HG03354 (cell line): ENCODE measurements around the gene ELL3.
A peak's percentile ranks its signal among the peaks of the same experiment; 100 is the strongest.

Source experiments
- ATAC-seq: cut with Tn5 transposase; IDR thresholded peaks from one replicate; pipeline ENCODE4 v1.9.1; 2021; ENCODE audit warnings: mild to moderate bottlenecking; ENCODE audit not compliant: unreplicated experiment, poor library complexity, severe bottlenecking

Gene ELL3

GRCh38 chr15:43792761-43793476, 16.2 kb upstream of the ELL3 start:
- ATAC-seq: no peak

- ATAC-seq: peak; percentile 91
Observed at GRCh38 chr15:43791993-43792760, 15.4 kb upstream of the ELL3 start, which contains the start of gene SERF2. Gene SERF2 (plus strand): TSS chr15:43792320. CDS start chr15:43792377, 57 bp downstream.

- no peak for ATAC-seq
Observed at GRCh38 chr15:43789409-43789808, 12.6 kb upstream of the ELL3 start.

GRCh38 chr15:43779016-43779415, 2.2 kb upstream of the ELL3 start:
- ATAC-seq: no peak

GRCh38 chr15:43777267-43777914, 625 bp upstream of the ELL3 start:
- peak; percentile 61 for ATAC-seq

GRCh38 chr15:43776101-43776717, 557 bp downstream of the ELL3 start:
- ATAC-seq: peak; percentile 83

GRCh38 chr15:43775411-43775965, 1.3 kb downstream of the ELL3 start:
- ATAC-seq: no peak

- no peak for ATAC-seq
Observed at GRCh38 chr15:43774062-43774461, 2.7 kb downstream of the ELL3 start.

- ATAC-seq: no peak
Observed at GRCh38 chr15:43772624-43773023, 4.1 kb downstream of the ELL3 start.

- no peak for ATAC-seq
Observed at GRCh38 chr15:43771816-43772215, 5.0 kb downstream of the ELL3 start.

GRCh38 chr15:43769584-43770228, 7.1 kb downstream of the ELL3 start:
- no peak for ATAC-seq

- ATAC-seq: no peak
Observed at GRCh38 chr15:43763819-43764446, 12.8 kb downstream of the ELL3 start.

GRCh38 chr15:43762824-43763223, 13.9 kb downstream of the ELL3 start:
- no peak for ATAC-seq

- ATAC-seq: no peak
Observed at GRCh38 chr15:43751885-43752284, 24.9 kb downstream of the ELL3 start.

GRCh38 chr15:43749690-43750345, 26.9 kb downstream of the ELL3 start:
- ATAC-seq: peak; percentile 56

- ATAC-seq: no peak
Observed at GRCh38 chr15:43748376-43748775, 28.4 kb downstream of the ELL3 start.

GRCh38 chr15:43746903-43747309, 29.9 kb downstream of the ELL3 start:
- peak; percentile 22 for ATAC-seq

- ATAC-seq: peak; percentile 79
Observed at GRCh38 chr15:43746245-43746902, 30.4 kb downstream of the ELL3 start, which contains the start of gene PDIA3. Gene PDIA3 (plus strand): TSS chr15:43746438. CDS start chr15:43746540, 102 bp downstream.
